Measurements from ENCODE around the gene RAE1. TPM values are rescaled to one million over a fixed set of nuclear protein-coding genes. Genes with fewer than 3 reads are reported as not detected.

The RAE1 gene
- total and polyA plus RNA-seq, 12 donors = 8.8 to 46.9 (median 22.5) TPM

DNA sequence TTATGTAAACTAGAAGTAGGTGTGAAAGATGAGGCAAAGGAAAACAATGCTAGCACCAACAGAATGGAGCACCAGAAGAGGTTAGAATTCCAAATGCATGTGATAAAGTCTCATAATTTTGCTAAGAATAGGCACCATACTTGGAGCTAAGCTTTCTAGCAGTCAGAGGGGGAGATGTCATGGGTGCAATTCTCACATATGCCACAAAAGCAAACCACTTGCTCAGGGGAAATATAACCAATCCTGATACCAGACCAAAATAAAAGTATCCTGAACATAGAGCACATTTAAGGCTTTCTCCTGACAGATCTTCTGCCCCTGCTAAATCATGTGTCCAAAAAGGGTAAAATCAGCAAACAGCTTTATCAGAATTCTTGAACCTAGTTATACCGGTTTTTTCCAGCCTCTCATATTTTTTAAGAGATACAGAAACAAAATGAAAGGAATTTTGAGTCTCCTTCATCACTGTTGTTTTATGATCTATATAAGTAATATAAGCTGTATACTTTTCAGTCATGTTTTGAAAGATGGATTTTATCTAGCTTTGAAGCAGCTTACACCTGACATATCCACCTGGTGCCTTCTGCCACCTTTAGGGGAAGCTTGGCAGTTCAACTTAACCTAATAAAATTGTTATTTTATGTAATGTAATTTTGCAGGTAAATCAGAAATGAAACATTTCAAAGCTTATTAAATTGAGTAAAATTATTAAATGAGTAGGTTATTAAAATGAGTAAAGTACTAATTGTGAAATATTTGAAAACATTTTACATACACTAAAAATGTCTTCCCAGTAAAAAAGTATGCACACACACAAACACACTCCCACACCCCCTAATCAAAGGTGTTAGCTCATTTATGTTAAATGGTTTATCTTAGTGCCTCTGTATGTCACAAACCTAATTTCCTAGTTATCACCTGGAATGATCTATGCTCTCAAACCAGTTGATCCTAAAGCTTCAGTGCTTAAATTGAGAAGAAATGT lies 18.7 kb upstream of the RAE1 start:
- no peak for DNase-seq
- Histone ChIP-seq H3K4me3 (no peak overlapping the region), H3K36me3 (replicated peaks in 1 of 2) (no peaks in the 10 kb centered on the region), H3K27me3 (peaks cover 25% of the 10 kb centered on the region), H3K27ac (no peak overlapping the region), H3K4me1 (replicated peaks in 1 of 2) (no peaks in the 10 kb centered on the region), H3K9me3 (replicated peaks in 1 of 3) (no peaks in the 10 kb centered on the region)
- intact Hi-C loops (cut with DNase I) = no loop called here
- no peak for TF ChIP-seq POLR2A (IDR thresholded peaks at IDR 0.05)
- TF ChIP-seq, protein P1, sequence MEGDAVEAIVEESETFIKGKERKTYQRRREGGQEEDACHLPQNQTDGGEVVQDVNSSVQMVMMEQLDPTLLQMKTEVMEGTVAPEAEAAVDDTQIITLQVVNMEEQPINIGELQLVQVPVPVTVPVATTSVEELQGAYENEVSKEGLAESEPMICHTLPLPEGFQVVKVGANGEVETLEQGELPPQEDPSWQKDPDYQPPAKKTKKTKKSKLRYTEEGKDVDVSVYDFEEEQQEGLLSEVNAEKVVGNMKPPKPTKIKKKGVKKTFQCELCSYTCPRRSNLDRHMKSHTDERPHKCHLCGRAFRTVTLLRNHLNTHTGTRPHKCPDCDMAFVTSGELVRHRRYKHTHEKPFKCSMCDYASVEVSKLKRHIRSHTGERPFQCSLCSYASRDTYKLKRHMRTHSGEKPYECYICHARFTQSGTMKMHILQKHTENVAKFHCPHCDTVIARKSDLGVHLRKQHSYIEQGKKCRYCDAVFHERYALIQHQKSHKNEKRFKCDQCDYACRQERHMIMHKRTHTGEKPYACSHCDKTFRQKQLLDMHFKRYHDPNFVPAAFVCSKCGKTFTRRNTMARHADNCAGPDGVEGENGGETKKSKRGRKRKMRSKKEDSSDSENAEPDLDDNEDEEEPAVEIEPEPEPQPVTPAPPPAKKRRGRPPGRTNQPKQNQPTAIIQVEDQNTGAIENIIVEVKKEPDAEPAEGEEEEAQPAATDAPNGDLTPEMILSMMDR (IDR thresholded peaks at IDR 0.05) = no peak
- WGBS, 4 donors = 61 to 67% (median 63%) methylated on average over 1 of the region's 1 CpG

DNA sequence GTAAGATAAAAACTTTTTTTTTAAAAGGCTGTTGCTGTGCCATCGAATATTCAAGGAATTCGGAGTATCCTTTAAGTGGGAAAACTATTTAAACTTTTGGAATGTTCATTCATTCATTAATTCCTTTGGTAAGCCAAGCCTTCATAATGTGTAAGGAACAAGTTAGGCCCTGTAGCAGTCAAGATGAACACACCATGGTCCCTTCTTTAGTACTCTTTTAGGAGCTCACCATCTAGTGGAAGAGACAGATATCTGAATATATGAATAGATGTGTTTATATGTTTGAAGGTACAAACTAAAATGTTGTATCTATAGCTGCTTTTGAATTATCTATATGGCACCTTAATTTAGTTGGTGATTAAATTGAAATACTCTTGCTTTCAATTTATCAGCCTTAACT lies 15.7 kb upstream of the RAE1 start:
- WGBS, 4 donors = 68 to 74% (median 72%) methylated on average over 2 of the region's 2 CpGs
- H3K36me3 ChIP-seq (replicated peaks in 1 of 2) = no peaks in the 10 kb centered on the region
- peaks cover 8% of the 10 kb centered on the region for H3K27me3 ChIP-seq
- no peak overlapping the region for H3K27ac ChIP-seq
- no peak for TF ChIP-seq POLR2A (IDR thresholded peaks at IDR 0.05)
- TF ChIP-seq, protein P1 (IDR thresholded peaks at IDR 0.05) = no peak
- intact Hi-C loops (cut with DNase I) = no loop called here
- H3K4me1 ChIP-seq (replicated peaks in 1 of 2) = no peaks in the 10 kb centered on the region
- DNase-seq = no peak
- no peaks in the 10 kb centered on the region for H3K9me3 ChIP-seq (replicated peaks in 1 of 3)
- H3K4me3 ChIP-seq = no peak overlapping the region

DNA sequence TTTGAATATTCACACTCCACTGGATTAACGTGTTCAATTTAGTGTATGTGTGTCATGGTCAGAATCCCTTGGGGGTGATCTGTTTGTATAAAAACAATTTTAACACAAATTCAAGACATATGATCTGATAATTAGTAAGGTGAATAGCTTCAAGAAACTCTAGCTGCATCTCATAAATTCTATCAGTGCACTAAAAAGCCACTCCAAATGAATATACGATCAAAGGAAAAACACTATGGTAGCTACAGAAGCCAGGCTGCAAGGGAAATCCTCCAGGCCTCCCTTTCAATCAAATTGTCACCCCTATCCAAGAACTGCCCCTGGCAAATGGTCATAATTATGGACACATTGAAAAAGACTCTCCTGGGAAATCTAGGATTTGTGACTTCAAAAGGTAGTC lies 9.4 kb upstream of the RAE1 start:
- TF ChIP-seq, protein P1 (IDR thresholded peaks at IDR 0.05) = no peak
- no peak for TF ChIP-seq POLR2A (IDR thresholded peaks at IDR 0.05)
- H3K4me3 ChIP-seq = no peak overlapping the region
- intact Hi-C loops (cut with DNase I) = no loop called here
- H3K27ac ChIP-seq = no peak overlapping the region
- WGBS, 4 donors = 37 to 52% (median 48%) methylated on average over 2 of the region's 2 CpGs
- no peak for DNase-seq
- H3K27me3 ChIP-seq = no peaks in the 10 kb centered on the region
- H3K9me3 ChIP-seq (replicated peaks in 1 of 3) = no peaks in the 10 kb centered on the region
- H3K4me1 ChIP-seq (replicated peaks in 1 of 2) = no peaks in the 10 kb centered on the region
- no peaks in the 10 kb centered on the region for H3K36me3 ChIP-seq (replicated peaks in 1 of 2)

DNA sequence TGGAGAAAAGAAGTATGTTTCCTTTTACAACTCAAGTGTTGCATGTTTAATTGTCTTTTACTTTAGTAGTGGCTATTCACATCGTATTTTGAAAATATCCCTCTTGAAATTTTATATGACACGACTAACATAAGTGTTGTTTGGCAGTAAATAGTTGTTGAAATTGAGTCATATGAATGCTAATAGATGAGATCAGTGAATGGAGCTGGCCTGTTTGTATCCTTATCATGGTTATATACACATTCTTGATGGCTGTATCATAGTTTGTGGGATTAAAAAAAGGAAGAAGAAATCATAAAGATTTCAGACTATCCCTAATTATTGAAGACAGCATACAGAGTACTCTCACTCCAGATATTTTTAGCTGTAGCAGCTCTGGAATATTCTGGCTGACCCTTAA lies 8.2 kb upstream of the RAE1 start:
- no peak overlapping the region for H3K27ac ChIP-seq
- no peaks in the 10 kb centered on the region for H3K36me3 ChIP-seq (replicated peaks in 1 of 2)
- no peak overlapping the region for H3K4me3 ChIP-seq
- H3K9me3 ChIP-seq (replicated peaks in 1 of 3) = no peaks in the 10 kb centered on the region
- no peak for TF ChIP-seq POLR2A (IDR thresholded peaks at IDR 0.05)
- TF ChIP-seq, protein P1 (IDR thresholded peaks at IDR 0.05) = no peak
- H3K4me1 ChIP-seq (replicated peaks in 1 of 2) = no peaks in the 10 kb centered on the region
- intact Hi-C loops (cut with DNase I) = no loop called here
- WGBS, 4 donors = 33 to 47% (median 36%) methylated on average over 2 of the region's 2 CpGs
- no peak for DNase-seq
- no peaks in the 10 kb centered on the region for H3K27me3 ChIP-seq
